Natural killer cell treated with Interleukin-12 subunit alpha and Interleukin-12 subunit beta and Interleukin-15 and Interleukin-18, amount 100 ng/mL, for 72 hours (primary cell): Measurements from ENCODE around the gene PHLPP2. TPM values are rescaled to one million over a fixed set of nuclear protein-coding genes. Genes with fewer than 3 reads are reported as not detected.
A peak's percentile ranks its signal among the peaks of the same experiment; 100 is the strongest.

Experiments used
- ATAC-seq, 2 donors: fragments of 150-1000 bp; cut with Tn5 transposase in 1 of 2; sonication (Bioruptor Pico), chemical (Tn5 transposase) in 1 of 2; 2 replicates each; pipeline ENCODE4 v1.10.0; 2021
- DNase-seq: peaks from one replicate; pipeline ENCODE4 v3.0.0; 2022; ENCODE audit warnings: low spot score
- H3K27ac Mint-ChIP-seq, 2 donors: 1 replicate in 1 of 2; 2 replicates in 1 of 2; pipeline ENCODE4 v1.8.0; 2022; ENCODE audit warnings: mixed read lengths in 2 of 2, mild to moderate bottlenecking in 1 of 2, moderate library complexity in 1 of 2
- H3K27me3 Mint-ChIP-seq, 2 donors: 1 replicate in 1 of 2; 2 replicates in 1 of 2; pipeline ENCODE4 v1.8.0; 2022; ENCODE audit warnings: mixed read lengths in 2 of 2
- H3K36me3 Mint-ChIP-seq: one replicate; pipeline ENCODE4 v1.8.0; 2022; ENCODE audit warnings: mixed read lengths
- H3K4me1 Mint-ChIP-seq, 2 donors: 1 replicate in 1 of 2; 2 replicates in 1 of 2; pipeline ENCODE4 v1.8.0; 2022; ENCODE audit warnings: low read depth in 2 of 2, mixed read lengths in 2 of 2, mild to moderate bottlenecking in 1 of 2
- H3K4me3 Mint-ChIP-seq: one replicate; pipeline ENCODE4 v1.8.0; 2022; ENCODE audit warnings: mixed read lengths
- H3K9me3 Mint-ChIP-seq: 2 replicates; pipeline ENCODE4 v1.8.0; 2022; ENCODE audit warnings: mixed read lengths
- total RNA-seq, 2 donors: library from RNA; stranded (reverse); gene quantifications; one replicate each; pipeline ENCODE4 v1.2.3, GENCODE V29; 2022

Gene PHLPP2
- total RNA-seq, 2 donors from 2014 or later, result 14.4 to 15.7 TPM

DNA sequence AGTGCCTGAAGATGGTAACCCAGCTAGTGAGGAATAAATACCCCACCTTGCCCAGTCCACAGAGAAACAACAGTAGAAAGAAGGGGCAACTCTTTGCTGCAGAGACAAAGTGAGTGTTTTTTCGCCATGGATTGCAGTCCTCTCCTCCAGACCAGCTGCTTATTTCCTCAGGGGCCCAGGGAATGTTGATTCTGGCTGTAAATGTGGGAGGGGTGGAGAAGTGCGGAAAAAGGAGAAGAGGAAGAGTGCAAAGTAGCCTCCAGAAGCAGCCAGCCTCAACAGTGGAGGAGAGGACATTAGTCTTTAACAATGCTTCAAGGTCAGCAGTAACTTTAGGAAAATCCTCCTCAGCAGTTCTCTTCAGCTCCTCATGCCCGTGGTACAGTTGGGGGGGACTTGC lies 8.1 kb upstream of the PHLPP2 start:
- no peaks in the 10 kb centered on the region for H3K27me3 Mint-ChIP-seq
- peaks cover 26% of the 10 kb centered on the region for H3K36me3 Mint-ChIP-seq
- peaks cover 0 to 2% of the 10 kb centered on the region in 2 donors for H3K4me1 Mint-ChIP-seq
- no peak for ATAC-seq
- no peaks in the 10 kb centered on the region for H3K9me3 Mint-ChIP-seq
- H3K4me3 Mint-ChIP-seq, result no peak overlapping the region
- DNase-seq, result no peak
- H3K27ac Mint-ChIP-seq, result no peak overlapping the region

- Mint-ChIP-seq H3K9me3 (no peaks in the 10 kb centered on the region), H3K27ac (no peak overlapping the region), H3K4me1 (peaks cover 10% of the 10 kb centered on the region in 2 donors), H3K4me3 (no peak overlapping the region), H3K36me3 (peaks cover 10% of the 10 kb centered on the region), H3K27me3 (peaks cover 0 to 3% of the 10 kb centered on the region in 2 donors)
- DNase-seq (no peak), ATAC-seq (no peak)
These were observed 3.2 kb upstream of the PHLPP2 start for GRCh38 chr16:71727551-71728324.

DNA sequence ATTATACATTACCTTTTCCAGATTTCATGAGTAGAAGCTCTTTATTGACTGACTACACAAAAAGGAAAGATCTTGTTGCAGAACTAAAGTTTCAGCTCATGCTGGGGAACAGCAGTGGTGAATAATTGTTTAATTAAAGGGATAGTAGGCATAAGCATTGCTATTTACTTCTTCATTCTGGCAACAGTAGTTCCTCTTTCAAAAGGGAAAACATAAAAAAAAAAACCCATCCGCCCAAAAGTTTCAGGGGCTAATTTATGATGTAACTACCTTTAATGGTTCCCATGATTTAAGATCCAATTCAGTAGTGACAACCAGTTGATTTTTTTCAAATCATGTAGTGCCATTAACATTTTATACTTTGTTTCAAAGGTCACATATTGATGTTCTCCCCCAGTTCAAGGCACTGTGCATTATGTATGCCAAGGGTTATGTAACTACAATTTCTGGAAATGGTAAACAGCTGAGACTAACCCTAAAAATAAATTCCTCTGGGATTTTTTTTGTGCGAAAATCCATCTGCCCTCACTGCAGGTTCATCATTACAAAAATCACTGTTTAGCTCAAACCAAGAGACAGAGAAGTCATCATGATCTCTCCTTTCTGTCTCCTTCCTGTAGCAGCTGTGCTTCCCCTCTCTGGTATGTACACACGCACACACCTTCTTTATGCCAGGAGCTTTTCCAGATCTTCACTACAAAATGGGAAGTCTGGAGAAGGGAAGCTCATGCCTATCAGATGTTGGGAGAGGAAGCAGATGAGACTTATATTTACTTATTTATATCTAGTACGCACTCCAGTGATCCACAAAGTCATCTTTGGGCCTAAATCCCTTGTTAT lies 2.2 kb upstream of the PHLPP2 start:
- ATAC-seq (no peak), DNase-seq (no peak)
- H3K27me3 Mint-ChIP-seq, result peaks cover 0 to 3% of the 10 kb centered on the region in 2 donors
- no peaks in the 10 kb centered on the region for H3K9me3 Mint-ChIP-seq
- peaks cover 14 to 15% of the 10 kb centered on the region in 2 donors for H3K4me1 Mint-ChIP-seq
- no peak overlapping the region for H3K4me3 Mint-ChIP-seq
- no peak overlapping the region for H3K27ac Mint-ChIP-seq
- no peaks in the 10 kb centered on the region for H3K36me3 Mint-ChIP-seq

- DNase-seq (peak; percentile 86), ATAC-seq (peak; percentile 92 to 97)
- no peaks in the 10 kb centered on the region for H3K9me3 Mint-ChIP-seq
- peaks cover 14 to 15% of the 10 kb centered on the region in 2 donors for H3K4me1 Mint-ChIP-seq
- H3K36me3 Mint-ChIP-seq, result no peaks in the 10 kb centered on the region
- peak overlapping the region; percentile 56 to 74 for H3K27ac Mint-ChIP-seq
- H3K4me3 Mint-ChIP-seq, result peak overlapping the region; percentile 77
- peaks cover 0 to 3% of the 10 kb centered on the region in 2 donors for H3K27me3 Mint-ChIP-seq
These were observed 773 bp downstream of the PHLPP2 start for GRCh38 chr16:71723537-71724319.

GRCh38 chr16:71722801-71723536 lies 1.5 kb downstream of the PHLPP2 start:
- peaks cover 14 to 15% of the 10 kb centered on the region in 2 donors for H3K4me1 Mint-ChIP-seq
- peak overlapping the region; percentile 96 for H3K4me3 Mint-ChIP-seq
- ATAC-seq, result peak; percentile 56 to 66
- H3K27me3 Mint-ChIP-seq, result peaks cover 0 to 3% of the 10 kb centered on the region in 2 donors
- H3K9me3 Mint-ChIP-seq, result no peaks in the 10 kb centered on the region
- peak overlapping the region; percentile 50 to 80 for H3K27ac Mint-ChIP-seq
- H3K36me3 Mint-ChIP-seq, result no peaks in the 10 kb centered on the region
- peak; percentile 76 for DNase-seq

GRCh38 chr16:71721066-71721740 lies 3.3 kb downstream of the PHLPP2 start:
- DNase-seq, result no peak
- H3K36me3 Mint-ChIP-seq, result no peaks in the 10 kb centered on the region
- H3K9me3 Mint-ChIP-seq, result no peaks in the 10 kb centered on the region
- H3K27me3 Mint-ChIP-seq, result peaks cover 0 to 3% of the 10 kb centered on the region in 2 donors
- no peak overlapping the region for H3K4me3 Mint-ChIP-seq
- no peak for ATAC-seq
- H3K4me1 Mint-ChIP-seq, result peaks cover 14 to 15% of the 10 kb centered on the region in 2 donors
- no peak overlapping the region for H3K27ac Mint-ChIP-seq

GRCh38 chr16:71712501-71712900 lies 12.0 kb downstream of the PHLPP2 start:
- no peaks in the 10 kb centered on the region for H3K9me3 Mint-ChIP-seq
- H3K4me1 Mint-ChIP-seq, result peaks cover 0 to 5% of the 10 kb centered on the region in 2 donors
- DNase-seq (no peak), ATAC-seq (no peak)
- H3K27ac Mint-ChIP-seq, result no peak overlapping the region
- no peaks in the 10 kb centered on the region for H3K36me3 Mint-ChIP-seq
- no peaks in the 10 kb centered on the region for H3K27me3 Mint-ChIP-seq
- no peak overlapping the region for H3K4me3 Mint-ChIP-seq

GRCh38 chr16:71711789-71712188 lies 12.7 kb downstream of the PHLPP2 start:
- ATAC-seq, result no peak
- H3K9me3 Mint-ChIP-seq, result no peaks in the 10 kb centered on the region
- no peaks in the 10 kb centered on the region for H3K27me3 Mint-ChIP-seq

GRCh38 chr16:71709229-71709781 lies 15.2 kb downstream of the PHLPP2 start:
- DNase-seq (no peak), ATAC-seq (no peak)
- Mint-ChIP-seq H3K27me3 (no peaks in the 10 kb centered on the region), H3K27ac (no peak overlapping the region), H3K36me3 (no peaks in the 10 kb centered on the region), H3K4me1 (peaks cover 4 to 5% of the 10 kb centered on the region in 2 donors), H3K9me3 (no peaks in the 10 kb centered on the region), H3K4me3 (no peak overlapping the region)

More at GRCh38 chr16:71711789-71712188, 12.7 kb downstream of the PHLPP2 start:
- Mint-ChIP-seq H3K36me3 (no peaks in the 10 kb centered on the region), H3K4me3 (no peak overlapping the region), H3K27ac (no peak overlapping the region), H3K4me1 (peaks cover 0 to 5% of the 10 kb centered on the region in 2 donors)
- DNase-seq, result no peak

DNA sequence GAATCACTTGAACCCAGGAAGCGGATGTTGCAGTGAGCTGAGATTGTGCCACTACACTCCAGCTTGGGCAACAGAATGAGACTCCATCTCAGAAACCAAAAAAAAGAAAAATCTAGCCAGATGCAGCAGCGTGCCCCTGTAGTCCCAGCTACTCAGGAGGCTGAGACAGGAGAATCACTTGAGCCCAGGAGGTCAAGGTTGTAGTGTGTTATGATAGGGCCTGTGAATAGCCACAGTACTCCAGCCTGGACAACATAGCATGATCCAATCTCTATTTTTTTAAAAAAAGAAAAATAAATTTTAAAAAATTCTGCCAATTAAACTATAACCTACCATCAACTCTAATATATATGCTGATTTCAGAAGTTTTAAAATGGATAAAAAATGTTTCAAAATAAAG lies 15.8 kb downstream of the PHLPP2 start:
- H3K4me1 Mint-ChIP-seq, result peaks cover 5% of the 10 kb centered on the region in 2 donors
- no peak overlapping the region for H3K27ac Mint-ChIP-seq
- DNase-seq (no peak), ATAC-seq (no peak)
- H3K36me3 Mint-ChIP-seq, result no peaks in the 10 kb centered on the region
- H3K27me3 Mint-ChIP-seq, result no peaks in the 10 kb centered on the region
- no peak overlapping the region for H3K4me3 Mint-ChIP-seq
- H3K9me3 Mint-ChIP-seq, result no peaks in the 10 kb centered on the region

GRCh38 chr16:71707199-71707598 lies 17.3 kb downstream of the PHLPP2 start:
- Mint-ChIP-seq H3K27me3 (no peaks in the 10 kb centered on the region), H3K27ac (no peak overlapping the region), H3K9me3 (no peaks in the 10 kb centered on the region), H3K4me3 (no peak overlapping the region), H3K36me3 (no peaks in the 10 kb centered on the region), H3K4me1 (peaks cover 5% of the 10 kb centered on the region in 2 donors)
- DNase-seq, result no peak
- no peak for ATAC-seq

GRCh38 chr16:71706046-71706445 lies 18.5 kb downstream of the PHLPP2 start:
- Mint-ChIP-seq H3K36me3 (peaks cover 4% of the 10 kb centered on the region), H3K4me3 (no peak overlapping the region), H3K4me1 (peaks cover 0 to 5% of the 10 kb centered on the region in 2 donors), H3K27me3 (no peaks in the 10 kb centered on the region), H3K9me3 (no peaks in the 10 kb centered on the region), H3K27ac (no peak overlapping the region)
- no peak for ATAC-seq
- no peak for DNase-seq
